IPS-20b (cell line): ENCODE results near the gene EVPL.

ENCODE experiments used
- H3K27ac ChIP-seq: one replicate; pipeline ENCODE4 v1.5.1; 2013; ENCODE audit warnings: low read length
- H3K27me3 ChIP-seq: 2 replicates; pipeline ENCODE4 v1.6.1; 2013; ENCODE audit warnings: mild to moderate bottlenecking, low read length, inconsistent platforms; ENCODE audit not compliant: insufficient read depth
- H3K36me3 ChIP-seq: 2 replicates; pipeline ENCODE4 v1.6.1; 2013; ENCODE audit warnings: low read depth, mild to moderate bottlenecking, inconsistent platforms, low read length, moderate library complexity; ENCODE audit not compliant: insufficient read depth
- H3K4me1 ChIP-seq: 2 replicates; pipeline ENCODE4 v1.6.1; 2013; ENCODE audit warnings: mild to moderate bottlenecking, control low read depth, inconsistent platforms, low read length, moderate library complexity; ENCODE audit not compliant: insufficient read depth
- H3K4me3 ChIP-seq: 2 replicates; pipeline ENCODE4 v1.5.1; 2013; ENCODE audit warnings: mild to moderate bottlenecking, low read length, inconsistent platforms
- H3K9ac ChIP-seq: 2 replicates; pipeline ENCODE4 v1.6.1; 2013; ENCODE audit warnings: low read depth, mild to moderate bottlenecking, inconsistent platforms, low read length, moderate library complexity
- H3K9me3 ChIP-seq: 2 replicates; pipeline ENCODE4 v1.6.1; 2013; ENCODE audit warnings: mild to moderate bottlenecking, low read depth, low read length, inconsistent platforms; ENCODE audit not compliant: insufficient read depth

Gene EVPL

DNA sequence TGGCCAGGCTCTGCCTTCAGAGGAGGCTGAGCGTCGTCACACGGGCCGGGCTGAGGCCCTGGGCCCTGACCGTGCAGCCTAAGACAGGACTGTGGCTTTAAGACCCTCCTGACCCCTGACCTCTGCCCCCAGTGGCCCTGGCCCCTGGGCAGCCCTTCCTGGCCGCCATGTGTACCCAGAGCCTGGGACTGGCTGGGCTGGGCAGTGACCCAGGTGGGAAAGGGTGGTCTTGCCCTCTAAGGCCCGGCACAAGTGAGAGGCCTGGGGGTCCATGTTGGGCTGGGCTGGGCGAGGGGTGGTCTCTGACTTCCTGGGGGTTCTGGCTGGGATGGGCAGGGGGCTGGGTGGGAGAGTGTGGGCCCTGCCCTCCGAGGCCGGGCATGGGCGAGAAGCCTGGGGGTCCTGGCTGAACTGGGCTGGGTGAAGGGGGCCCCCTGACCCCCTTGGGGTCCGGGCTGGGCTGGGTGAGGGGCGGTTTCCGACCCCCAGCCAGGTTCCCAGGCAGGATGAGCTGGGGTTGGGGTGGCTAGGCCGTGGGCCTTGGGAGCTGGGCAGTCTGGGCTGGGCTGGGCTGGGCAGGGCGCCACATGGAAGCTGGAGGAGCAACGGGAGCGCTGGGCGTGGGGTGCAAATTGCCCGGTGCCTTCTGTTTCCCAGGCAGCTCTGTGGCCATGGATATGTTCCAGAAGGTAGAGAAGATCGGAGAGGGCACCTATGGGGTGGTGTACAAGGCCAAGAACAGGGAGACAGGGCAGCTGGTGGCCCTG lies 26.2 kb downstream of the EVPL start, which contains the start of gene CDK3:
TSS of gene CDK3 (plus strand) at position 101 of the 767 bp plus-strand sequence. CDS start at position 672, 571 bp downstream.
- no peaks in the 10 kb centered on the region for H3K9me3 ChIP-seq
- H3K4me3 ChIP-seq: no peak within 1 kb of the TSS
- no peak within 1 kb of the TSS for H3K27ac ChIP-seq
- H3K36me3 ChIP-seq: 0 out of 2 replicates have a peak, but pooled peaks cover 5% of the 10 kb centered on the region
- H3K27me3 ChIP-seq: no peaks in the 10 kb centered on the region
- no peak within 1 kb of the TSS for H3K9ac ChIP-seq
- no peaks in the 10 kb centered on the region for H3K4me1 ChIP-seq

DNA sequence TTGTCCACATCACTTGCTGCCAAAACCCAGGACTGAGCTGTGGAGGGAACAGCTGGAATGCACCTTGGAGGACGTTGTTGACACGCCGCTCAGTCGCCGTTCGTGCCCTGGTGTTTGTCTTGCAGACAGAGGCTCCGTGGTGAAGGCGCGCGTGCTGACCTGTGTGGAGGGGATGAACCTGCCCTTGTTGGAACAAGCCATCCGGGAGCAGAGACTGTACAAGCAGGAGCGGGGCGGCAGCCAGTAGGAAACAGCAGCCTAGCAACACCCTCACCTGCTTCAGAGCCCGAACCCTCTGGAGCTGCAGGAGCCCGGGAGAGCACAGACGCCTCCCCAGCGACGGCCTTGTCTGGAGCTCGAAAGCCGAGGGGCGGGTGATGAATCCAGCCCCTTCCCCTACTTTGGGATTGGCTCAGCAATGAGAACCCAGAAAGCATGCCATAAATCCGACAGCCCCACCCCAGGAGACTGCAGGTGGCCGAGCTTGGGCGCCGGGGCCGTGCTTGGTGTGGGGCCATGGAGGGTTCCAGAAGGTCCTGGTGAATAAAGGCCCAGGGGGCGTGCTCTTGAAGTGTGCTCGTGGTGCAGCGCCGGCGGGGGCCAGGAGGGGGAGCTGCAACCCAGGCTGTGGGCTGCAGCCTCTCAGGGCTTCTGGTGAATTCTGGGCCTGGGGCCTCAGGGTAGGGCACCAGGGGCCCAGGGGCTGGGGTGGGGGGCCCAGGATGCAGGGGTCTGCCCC lies 26.9 kb downstream of the EVPL start:
- Histone ChIP-seq H3K27ac (no peak overlapping the region), H3K9ac (no peak overlapping the region), H3K4me1 (no peaks in the 10 kb centered on the region)

DNA sequence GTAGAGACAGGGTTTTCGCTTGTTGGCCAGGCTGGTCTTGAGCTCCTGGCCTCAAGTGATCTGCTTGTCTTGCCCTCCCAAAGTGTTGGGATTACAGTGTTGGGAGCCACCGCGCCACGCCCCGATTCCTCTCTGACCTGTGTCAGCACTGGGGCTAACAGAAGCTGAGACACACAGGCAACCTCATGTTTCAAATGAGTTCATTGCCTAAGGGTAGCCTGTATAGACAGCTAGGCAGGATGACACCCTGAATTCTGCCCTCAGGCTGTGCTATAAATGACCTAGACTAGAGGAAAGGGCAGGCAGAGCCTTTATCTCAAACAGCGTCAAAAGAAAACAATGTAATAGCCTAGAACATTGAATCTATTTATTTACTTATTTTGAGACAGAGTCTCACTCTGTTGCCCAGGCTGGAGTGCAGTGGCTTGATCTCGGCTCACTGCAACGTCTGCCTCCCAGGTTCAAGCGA lies 28.7 kb downstream of the EVPL start:
- no peaks in the 10 kb centered on the region for H3K4me1 ChIP-seq
- H3K27me3 ChIP-seq: no peaks in the 10 kb centered on the region
- no peak overlapping the region for H3K9ac ChIP-seq
- no peaks in the 10 kb centered on the region for H3K9me3 ChIP-seq
- H3K27ac ChIP-seq: no peak overlapping the region
- H3K4me3 ChIP-seq: no peak overlapping the region
- 0 out of 2 replicates have a peak, but pooled peaks cover 16% of the 10 kb centered on the region for H3K36me3 ChIP-seq

More for the DNA sequence above, 26.9 kb downstream of the EVPL start:
- 0 out of 2 replicates have a peak, but pooled peaks cover 12% of the 10 kb centered on the region for H3K36me3 ChIP-seq
- no peak overlapping the region for H3K4me3 ChIP-seq
- H3K27me3 ChIP-seq: no peaks in the 10 kb centered on the region
- no peaks in the 10 kb centered on the region for H3K9me3 ChIP-seq

DNA sequence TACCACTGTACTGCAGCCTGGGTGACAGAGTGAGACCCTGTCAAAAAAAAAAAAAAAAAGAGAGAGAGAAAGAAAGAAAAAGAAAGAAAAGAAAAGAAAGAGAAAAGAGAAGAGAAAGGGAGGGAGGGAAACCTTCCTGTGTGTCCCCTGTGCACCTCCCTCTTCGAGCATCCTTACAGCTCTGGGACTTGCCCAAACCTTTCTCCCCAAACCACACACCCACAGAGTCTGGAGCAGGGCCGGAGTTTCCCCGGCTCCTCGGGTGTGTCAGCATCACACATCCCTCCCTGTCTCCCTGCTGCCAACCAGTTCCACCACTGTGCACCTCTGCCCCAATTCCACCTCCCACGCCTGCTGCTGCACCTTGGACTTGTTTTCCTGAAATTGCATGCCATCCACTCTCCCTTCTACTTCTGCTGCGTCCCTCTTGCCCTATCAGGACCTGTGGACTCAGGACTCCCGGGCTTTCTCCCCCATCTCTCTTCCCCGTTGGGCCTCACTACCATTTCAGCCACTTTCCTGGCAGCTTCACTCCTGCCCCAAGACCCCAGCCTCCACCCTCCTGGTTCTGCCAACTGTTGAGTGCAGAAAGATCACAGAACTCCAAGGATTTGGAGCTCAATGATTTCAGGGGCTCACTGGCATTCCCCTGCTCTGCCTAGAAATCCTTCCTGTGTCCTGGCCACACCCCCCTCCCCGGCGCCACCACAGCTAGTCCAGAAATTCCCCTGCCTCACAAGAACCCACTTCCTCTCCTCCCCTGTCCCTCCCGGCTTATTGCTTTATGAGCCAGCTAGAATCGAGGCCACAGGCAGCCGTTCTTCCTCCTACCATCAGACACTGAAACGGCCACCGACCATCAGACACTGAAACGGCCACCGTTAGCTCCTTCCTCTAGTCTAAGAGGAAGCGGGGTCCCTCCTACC lies 30.2 kb downstream of the EVPL start:
- peaks cover 14% of the 10 kb centered on the region for H3K36me3 ChIP-seq
- no peak overlapping the region for H3K27ac ChIP-seq
- no peak overlapping the region for H3K9ac ChIP-seq
- H3K9me3 ChIP-seq: no peaks in the 10 kb centered on the region
- no peaks in the 10 kb centered on the region for H3K27me3 ChIP-seq
- no peaks in the 10 kb centered on the region for H3K4me1 ChIP-seq
- no peak overlapping the region for H3K4me3 ChIP-seq

DNA sequence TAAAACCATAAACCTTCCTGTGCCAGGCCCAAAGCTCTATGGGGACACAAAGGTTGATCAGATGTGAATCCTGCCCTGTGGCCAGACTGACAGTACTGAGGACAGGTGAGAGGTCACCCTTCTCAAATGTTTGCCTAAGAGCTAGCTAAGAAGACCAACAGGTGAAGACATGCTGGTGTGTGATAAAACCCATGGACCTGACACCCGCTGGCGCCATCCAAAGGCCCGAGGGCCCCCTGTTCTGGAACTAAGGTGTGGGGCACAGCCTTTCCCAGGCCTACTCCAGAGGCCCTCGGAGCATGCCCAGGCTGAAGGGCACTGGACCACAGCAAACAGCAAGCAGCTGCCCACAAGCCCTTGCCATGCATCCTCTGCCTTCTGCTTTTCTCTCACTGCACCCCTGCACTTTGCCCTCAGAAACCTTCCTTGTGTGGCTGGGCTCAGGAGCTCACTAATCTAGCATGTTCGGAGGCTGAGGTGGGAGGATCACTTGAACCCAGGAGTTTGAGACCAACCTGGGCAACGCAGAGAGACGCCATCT lies 31.7 kb downstream of the EVPL start:
- H3K36me3 ChIP-seq: peaks cover 24% of the 10 kb centered on the region
- no peak overlapping the region for H3K27ac ChIP-seq
- no peak overlapping the region for H3K4me3 ChIP-seq
- H3K9ac ChIP-seq: no peak overlapping the region
- no peaks in the 10 kb centered on the region for H3K27me3 ChIP-seq
- H3K4me1 ChIP-seq: no peaks in the 10 kb centered on the region
- no peaks in the 10 kb centered on the region for H3K9me3 ChIP-seq

DNA sequence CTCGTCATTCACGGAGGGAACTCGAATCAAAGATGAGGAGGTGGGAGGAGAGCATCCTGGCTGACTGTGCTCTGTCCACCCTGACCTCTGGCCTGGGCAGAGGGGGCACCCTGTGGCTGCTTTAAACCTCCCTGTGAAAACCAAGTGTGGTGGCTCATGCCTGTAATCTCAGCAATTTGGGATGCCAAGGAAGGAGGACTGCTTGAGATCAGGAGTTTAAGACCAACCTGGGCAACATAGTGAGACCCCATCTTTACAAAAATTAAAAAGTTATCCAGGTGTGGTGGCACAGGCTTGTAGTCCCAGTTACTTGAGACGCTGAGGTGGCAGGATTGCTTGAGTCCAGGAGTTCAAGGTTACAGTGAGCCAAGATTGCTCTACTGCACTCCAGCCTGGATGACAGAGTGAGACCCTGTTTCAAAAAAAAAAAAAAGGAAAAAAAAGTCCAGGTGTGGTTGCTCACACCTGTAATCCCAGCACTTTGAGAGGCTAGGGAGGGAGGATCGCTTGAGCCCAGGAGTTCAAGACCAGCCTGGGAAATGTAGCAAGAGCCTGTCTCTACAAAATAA lies 32.2 kb downstream of the EVPL start:
- Histone ChIP-seq H3K36me3 (peaks cover 28% of the 10 kb centered on the region), H3K4me1 (no peaks in the 10 kb centered on the region), H3K27me3 (no peaks in the 10 kb centered on the region), H3K9ac (no peak overlapping the region), H3K27ac (no peak overlapping the region), H3K9me3 (no peaks in the 10 kb centered on the region), H3K4me3 (no peak overlapping the region)

DNA sequence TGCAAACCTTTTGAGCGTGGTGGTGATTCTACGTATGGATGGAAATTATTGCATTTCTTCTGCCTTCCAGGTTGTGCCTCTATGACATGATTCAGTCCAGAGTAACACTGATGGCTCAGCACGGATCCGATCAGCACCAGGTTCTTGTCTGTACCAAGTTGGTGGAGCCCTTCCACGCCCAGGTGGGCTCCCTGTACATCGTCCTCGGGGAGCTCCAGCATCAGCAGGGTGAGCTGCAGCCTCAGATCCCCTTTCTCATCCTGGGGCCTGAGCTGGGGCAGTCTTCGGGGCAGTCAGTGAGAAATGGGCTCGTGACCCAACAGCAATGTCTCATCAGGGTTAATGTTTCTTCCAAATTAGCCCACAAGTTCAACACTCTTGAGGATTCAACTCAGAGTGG lies 35.7 kb downstream of the EVPL start:
- Histone ChIP-seq H3K4me3 (no peak overlapping the region), H3K9ac (no peak overlapping the region), H3K4me1 (no peaks in the 10 kb centered on the region), H3K27me3 (no peaks in the 10 kb centered on the region), H3K9me3 (no peaks in the 10 kb centered on the region), H3K36me3 (peaks cover 35% of the 10 kb centered on the region), H3K27ac (no peak overlapping the region)

DNA sequence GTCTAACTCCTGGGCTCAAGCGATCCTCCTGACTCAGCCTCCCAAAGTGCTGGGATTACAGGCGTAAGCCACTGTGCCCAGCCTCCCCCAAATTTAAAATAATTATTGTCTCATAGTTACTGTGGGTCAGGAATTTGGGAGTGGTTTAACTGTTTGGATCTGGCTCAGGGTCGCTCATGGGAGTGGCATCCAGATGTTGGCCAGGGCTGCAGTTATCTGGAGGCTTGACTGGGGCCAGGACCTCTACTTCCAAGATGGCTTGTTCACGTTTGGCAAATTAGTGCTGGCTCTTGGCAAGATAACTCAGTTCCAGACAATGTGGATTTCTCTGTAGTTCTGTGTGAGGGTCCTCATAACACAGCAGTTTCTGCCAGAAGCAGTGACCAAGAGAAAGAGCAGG lies 40.1 kb downstream of the EVPL start:
- Histone ChIP-seq H3K9me3 (no peaks in the 10 kb centered on the region), H3K36me3 (peaks cover 22% of the 10 kb centered on the region), H3K4me3 (no peak overlapping the region), H3K9ac (no peak overlapping the region), H3K27ac (no peak overlapping the region), H3K27me3 (no peaks in the 10 kb centered on the region), H3K4me1 (peaks cover 19% of the 10 kb centered on the region)

DNA sequence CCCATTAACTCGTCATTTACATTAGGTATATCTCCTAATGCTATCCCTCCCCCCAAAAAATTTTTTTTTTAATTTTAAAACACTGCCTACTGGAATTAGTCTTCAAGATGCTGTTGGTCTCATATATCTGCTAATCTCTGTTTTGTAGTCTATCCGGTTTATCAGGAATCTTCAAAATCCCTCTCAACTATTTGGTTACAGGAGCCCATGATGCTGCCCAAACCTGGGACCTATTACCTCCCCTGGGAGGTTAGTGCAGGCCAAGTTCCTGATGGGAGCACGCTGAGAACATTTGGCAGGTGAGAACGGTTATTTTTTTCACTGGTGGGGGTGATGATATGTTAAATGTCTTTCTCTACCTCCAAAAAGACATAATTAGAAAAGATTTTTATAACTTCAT lies 41.1 kb downstream of the EVPL start:
- peaks cover 12% of the 10 kb centered on the region; the same call in 1 of the 2 replicates for H3K36me3 ChIP-seq
- no peak overlapping the region for H3K4me3 ChIP-seq
- H3K27me3 ChIP-seq: no peaks in the 10 kb centered on the region
- no peak overlapping the region for H3K9ac ChIP-seq
- H3K9me3 ChIP-seq: no peaks in the 10 kb centered on the region
- no peak overlapping the region for H3K27ac ChIP-seq
- peaks cover 24% of the 10 kb centered on the region for H3K4me1 ChIP-seq

DNA sequence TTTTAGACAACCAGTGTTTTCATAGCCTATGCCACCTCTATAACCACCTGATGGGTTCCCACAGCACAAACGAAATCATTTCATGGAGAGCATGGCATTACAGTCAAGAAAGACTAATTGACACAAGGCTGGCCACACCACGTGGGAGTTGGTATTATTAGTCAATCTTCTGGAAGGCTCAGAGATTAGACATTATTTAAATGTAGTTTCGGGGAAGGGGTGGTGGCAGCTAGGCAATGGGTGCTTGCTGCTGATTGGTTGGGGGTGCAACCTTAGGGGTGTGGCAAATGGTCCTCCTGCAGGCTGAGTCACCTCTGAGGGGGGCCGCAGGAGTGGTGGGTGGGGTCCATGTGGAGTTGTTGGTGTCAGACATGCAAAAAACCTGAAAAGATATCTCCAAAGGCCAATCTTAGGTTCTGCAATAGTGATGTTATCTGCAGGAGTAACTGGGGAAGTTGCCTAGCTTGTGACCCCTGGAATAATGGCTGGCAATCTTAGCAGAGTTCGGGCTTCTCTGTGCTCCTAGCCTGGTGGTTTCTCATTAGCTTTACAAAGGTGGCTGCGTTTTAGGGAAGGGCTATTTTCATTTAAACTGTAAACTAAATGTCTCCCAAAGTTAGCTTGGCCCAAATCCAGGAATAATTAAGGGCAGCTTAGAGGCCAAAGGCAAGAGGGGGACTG lies 43.5 kb downstream of the EVPL start:
- H3K9ac ChIP-seq: peak overlapping the region; percentile 28; the same call in 1 of the 2 replicates
- peak overlapping the region; percentile 19 for H3K27ac ChIP-seq

More for the DNA sequence above, 43.5 kb downstream of the EVPL start:
- H3K9me3 ChIP-seq: no peaks in the 10 kb centered on the region
- no peaks in the 10 kb centered on the region for H3K27me3 ChIP-seq
- peaks cover 8% of the 10 kb centered on the region; the same call in 1 of the 2 replicates for H3K36me3 ChIP-seq
- peaks cover 29% of the 10 kb centered on the region for H3K4me1 ChIP-seq
- H3K4me3 ChIP-seq: peak overlapping the region; percentile 49
